ENCODE measurements around the gene LEF1.

The LEF1 gene

DNA sequence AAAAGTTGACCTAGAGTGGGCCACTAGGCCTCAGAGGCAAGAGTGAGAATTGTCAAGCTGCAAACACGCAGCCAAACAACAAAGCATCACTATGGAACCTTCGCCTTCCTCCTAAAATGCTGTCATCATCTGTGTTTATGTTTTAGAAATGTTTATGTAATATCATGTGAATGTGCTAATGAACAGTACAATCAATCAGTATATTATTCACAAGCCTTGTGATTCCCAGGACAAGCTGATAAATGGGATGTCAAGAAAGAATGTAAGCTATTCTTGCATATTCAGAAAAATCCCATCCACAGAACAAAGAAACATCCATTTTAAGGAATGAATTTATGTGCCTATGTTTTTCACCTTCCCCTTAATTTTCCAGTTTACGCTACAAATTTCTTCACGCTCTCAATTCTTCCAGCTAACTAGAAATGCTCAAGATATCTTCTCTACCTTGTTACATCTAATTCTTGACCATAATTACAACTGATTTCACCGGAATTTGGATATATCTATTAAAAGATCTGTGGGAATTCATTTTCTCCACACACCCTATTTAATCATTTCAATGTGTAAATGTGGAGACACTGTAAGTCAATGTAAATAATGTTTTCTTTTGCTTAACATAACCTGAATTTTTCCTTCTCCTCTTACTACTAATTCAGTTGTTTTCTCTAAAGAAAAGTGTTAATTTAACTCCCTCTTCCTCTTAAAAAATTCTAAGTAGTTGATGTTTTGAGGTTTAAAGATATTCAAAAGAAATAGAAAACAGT is 65.5 kb downstream of the LEF1 start:
- no peak for ATAC-seq
- TF ChIP-seq ISL1 (CRISPR knock-in tag; IDR thresholded peaks at IDR 0.05) (no peak), TCF4 (CRISPR knock-in tag; IDR thresholded peaks at IDR 0.05; ENCODE audit: borderline replicate concordance) (no peak), GLIS3 (CRISPR knock-in tag; IDR thresholded peaks at IDR 0.05) (no peak), ZC3H10 (CRISPR knock-in tag; IDR thresholded peaks at IDR 0.05) (no peak), PPARA (CRISPR knock-in tag; IDR thresholded peaks at IDR 0.05; ENCODE audit: borderline replicate concordance) (no peak), ARNTL (CRISPR knock-in tag; IDR thresholded peaks at IDR 0.05; ENCODE audit: borderline replicate concordance, low read depth) (no peak), CSDC2 (CRISPR knock-in tag; IDR thresholded peaks at IDR 0.05) (no peak), SNAI2 (CRISPR knock-in tag; IDR thresholded peaks at IDR 0.05) (no peak), ESRRG (CRISPR knock-in tag; IDR thresholded peaks at IDR 0.05) (no peak)
- TF ChIP-seq, protein P1, sequence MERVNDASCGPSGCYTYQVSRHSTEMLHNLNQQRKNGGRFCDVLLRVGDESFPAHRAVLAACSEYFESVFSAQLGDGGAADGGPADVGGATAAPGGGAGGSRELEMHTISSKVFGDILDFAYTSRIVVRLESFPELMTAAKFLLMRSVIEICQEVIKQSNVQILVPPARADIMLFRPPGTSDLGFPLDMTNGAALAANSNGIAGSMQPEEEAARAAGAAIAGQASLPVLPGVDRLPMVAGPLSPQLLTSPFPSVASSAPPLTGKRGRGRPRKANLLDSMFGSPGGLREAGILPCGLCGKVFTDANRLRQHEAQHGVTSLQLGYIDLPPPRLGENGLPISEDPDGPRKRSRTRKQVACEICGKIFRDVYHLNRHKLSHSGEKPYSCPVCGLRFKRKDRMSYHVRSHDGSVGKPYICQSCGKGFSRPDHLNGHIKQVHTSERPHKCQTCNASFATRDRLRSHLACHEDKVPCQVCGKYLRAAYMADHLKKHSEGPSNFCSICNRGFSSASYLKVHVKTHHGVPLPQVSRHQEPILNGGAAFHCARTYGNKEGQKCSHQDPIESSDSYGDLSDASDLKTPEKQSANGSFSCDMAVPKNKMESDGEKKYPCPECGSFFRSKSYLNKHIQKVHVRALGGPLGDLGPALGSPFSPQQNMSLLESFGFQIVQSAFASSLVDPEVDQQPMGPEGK (CRISPR knock-in tag; IDR thresholded peaks at IDR 0.05; ENCODE audit: borderline replicate concordance): no peak
- TF ChIP-seq, protein P2, sequence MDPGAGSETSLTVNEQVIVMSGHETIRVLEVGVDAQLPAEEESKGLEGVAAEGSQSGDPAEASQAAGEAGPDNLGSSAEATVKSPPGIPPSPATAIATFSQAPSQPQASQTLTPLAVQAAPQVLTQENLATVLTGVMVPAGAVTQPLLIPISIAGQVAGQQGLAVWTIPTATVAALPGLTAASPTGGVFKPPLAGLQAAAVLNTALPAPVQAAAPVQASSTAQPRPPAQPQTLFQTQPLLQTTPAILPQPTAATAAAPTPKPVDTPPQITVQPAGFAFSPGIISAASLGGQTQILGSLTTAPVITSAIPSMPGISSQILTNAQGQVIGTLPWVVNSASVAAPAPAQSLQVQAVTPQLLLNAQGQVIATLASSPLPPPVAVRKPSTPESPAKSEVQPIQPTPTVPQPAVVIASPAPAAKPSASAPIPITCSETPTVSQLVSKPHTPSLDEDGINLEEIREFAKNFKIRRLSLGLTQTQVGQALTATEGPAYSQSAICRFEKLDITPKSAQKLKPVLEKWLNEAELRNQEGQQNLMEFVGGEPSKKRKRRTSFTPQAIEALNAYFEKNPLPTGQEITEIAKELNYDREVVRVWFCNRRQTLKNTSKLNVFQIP (CRISPR knock-in tag; IDR thresholded peaks at IDR 0.05; ENCODE audit: borderline replicate concordance, low read depth): no peak

DNA sequence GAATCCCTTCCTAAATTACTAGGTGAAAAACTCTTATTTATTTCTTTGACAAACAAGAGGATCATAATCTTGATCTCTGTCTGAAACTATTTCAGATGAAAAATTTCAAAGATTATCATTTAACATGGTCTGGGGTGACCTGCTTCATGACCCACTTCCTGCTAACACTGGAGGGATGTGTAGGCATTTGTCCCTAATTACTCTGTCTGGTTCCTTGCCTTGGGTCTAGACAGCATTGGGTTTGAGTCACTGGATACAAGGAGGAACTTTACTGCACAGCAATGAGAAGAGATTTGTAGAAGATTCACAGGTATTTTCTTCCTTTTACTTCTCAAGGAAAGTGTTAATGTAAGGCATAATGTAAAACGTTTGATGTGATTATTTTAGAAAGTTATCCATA is 67.9 kb downstream of the LEF1 start:
- no peak for ATAC-seq
- no peak for TF ChIP-seq BACH2 (CRISPR knock-in tag; IDR thresholded peaks at IDR 0.05; ENCODE audit: borderline replicate concordance)

DNA sequence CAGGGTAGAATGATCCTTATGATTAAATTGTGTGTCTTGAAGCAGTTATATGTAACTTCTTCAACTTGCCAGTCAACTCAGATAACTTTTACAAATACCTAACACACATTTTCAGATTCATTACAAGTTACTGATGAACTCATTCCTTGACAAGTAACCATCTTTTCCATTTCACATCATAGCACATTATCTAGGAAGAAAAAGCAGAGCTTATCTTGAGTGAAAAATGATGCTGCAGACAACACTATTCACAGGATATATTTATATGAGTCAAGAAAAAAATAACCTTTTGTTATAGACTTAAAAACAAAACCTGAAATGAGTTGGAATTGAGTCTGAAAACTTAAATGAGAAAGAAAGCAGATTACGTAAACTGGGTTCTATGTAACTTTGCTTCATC is 68.9 kb downstream of the LEF1 start:
- TF ChIP-seq, protein P2 (CRISPR knock-in tag; IDR thresholded peaks at IDR 0.05; ENCODE audit: borderline replicate concordance, low read depth): no peak
- TF ChIP-seq OSR1 (CRISPR knock-in tag; IDR thresholded peaks at IDR 0.05): no peak
- TF ChIP-seq BACH2 (CRISPR knock-in tag; IDR thresholded peaks at IDR 0.05; ENCODE audit: borderline replicate concordance): no peak
- no peak for TF ChIP-seq GLIS3 (CRISPR knock-in tag; IDR thresholded peaks at IDR 0.05)
- no peak for ATAC-seq

DNA sequence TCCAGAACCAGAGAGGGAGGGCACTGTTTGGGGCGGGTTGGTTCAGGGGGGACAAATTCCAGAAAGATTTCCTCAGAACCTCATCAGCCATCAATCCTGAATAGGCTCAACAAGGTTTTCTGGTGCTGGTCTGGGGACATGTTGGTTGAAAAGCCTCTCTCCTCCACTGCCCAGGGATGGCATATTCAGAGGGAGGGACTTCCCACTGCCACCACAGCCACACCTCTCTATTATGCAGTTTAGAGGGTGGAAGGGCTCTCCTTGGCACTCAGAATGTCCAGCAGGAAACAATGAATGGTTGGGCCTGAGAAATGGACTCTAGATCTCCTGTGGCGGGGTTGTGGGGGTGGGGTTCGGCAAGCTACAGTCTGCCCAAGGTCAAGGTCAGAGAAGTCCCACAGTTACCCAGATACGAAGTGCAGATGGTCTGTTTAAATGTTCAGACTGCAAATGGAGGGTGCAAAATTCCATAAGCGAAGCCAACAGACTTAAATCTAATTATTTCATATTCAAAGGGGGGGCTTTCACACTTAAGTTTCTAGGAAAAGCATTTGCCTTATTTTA is 70.7 kb downstream of the LEF1 start:
- no peak for ATAC-seq
- TF ChIP-seq, protein P3, sequence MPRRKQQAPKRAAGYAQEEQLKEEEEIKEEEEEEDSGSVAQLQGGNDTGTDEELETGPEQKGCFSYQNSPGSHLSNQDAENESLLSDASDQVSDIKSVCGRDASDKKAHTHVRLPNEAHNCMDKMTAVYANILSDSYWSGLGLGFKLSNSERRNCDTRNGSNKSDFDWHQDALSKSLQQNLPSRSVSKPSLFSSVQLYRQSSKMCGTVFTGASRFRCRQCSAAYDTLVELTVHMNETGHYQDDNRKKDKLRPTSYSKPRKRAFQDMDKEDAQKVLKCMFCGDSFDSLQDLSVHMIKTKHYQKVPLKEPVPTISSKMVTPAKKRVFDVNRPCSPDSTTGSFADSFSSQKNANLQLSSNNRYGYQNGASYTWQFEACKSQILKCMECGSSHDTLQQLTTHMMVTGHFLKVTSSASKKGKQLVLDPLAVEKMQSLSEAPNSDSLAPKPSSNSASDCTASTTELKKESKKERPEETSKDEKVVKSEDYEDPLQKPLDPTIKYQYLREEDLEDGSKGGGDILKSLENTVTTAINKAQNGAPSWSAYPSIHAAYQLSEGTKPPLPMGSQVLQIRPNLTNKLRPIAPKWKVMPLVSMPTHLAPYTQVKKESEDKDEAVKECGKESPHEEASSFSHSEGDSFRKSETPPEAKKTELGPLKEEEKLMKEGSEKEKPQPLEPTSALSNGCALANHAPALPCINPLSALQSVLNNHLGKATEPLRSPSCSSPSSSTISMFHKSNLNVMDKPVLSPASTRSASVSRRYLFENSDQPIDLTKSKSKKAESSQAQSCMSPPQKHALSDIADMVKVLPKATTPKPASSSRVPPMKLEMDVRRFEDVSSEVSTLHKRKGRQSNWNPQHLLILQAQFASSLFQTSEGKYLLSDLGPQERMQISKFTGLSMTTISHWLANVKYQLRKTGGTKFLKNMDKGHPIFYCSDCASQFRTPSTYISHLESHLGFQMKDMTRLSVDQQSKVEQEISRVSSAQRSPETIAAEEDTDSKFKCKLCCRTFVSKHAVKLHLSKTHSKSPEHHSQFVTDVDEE (CRISPR knock-in tag; IDR thresholded peaks at IDR 0.05): no peak
- TF ChIP-seq RARB (CRISPR knock-in tag; IDR thresholded peaks at IDR 0.05) (no peak), GLIS3 (CRISPR knock-in tag; IDR thresholded peaks at IDR 0.05) (no peak), PPARA (CRISPR knock-in tag; IDR thresholded peaks at IDR 0.05; ENCODE audit: borderline replicate concordance) (no peak), CSDC2 (CRISPR knock-in tag; IDR thresholded peaks at IDR 0.05) (no peak)
- TF ChIP-seq, protein P1 (CRISPR knock-in tag; IDR thresholded peaks at IDR 0.05; ENCODE audit: borderline replicate concordance): no peak

All from SK-N-SH treated with all-trans-retinoic acid at 6 μM for 48 hours (cell line).